GM20431 (cell line): Measurements from ENCODE around the gene PTGER2.

Experiments used
- in situ Hi-C: fragments of 300-500 bp; cut with MseI, MboI; formaldehyde crosslinking; loops from one replicate; pipeline ENCODE4 v1.15.0; 2020; ENCODE audit warnings: low sequenced_read_pairs; ENCODE audit not compliant: unreplicated experiment

Gene PTGER2

GRCh38 chr14:52303236-52303635 is 10.9 kb upstream of the PTGER2 start:
- in situ Hi-C loops: loop anchor here (25.0 kb wide), 1 partner anchor 159 kb away; no protein-coding TSS in a partner anchor

- in situ Hi-C loops: loop anchor here (25.0 kb wide), 1 partner anchor 158 kb away; no protein-coding TSS in a partner anchor
Measured at GRCh38 chr14:52304248-52304904, 9.7 kb upstream of the PTGER2 start.

- in situ Hi-C loops: loop anchor here (25.0 kb wide), 1 partner anchor 157 kb away; no protein-coding TSS in a partner anchor
Measured at GRCh38 chr14:52305014-52305413, 9.1 kb upstream of the PTGER2 start.

GRCh38 chr14:52307376-52307775 is 6.7 kb upstream of the PTGER2 start:
- in situ Hi-C loops: loop anchor here (25.0 kb wide), 1 partner anchor 155 kb away; no protein-coding TSS in a partner anchor

GRCh38 chr14:52307905-52308304 is 6.2 kb upstream of the PTGER2 start:
- in situ Hi-C loops: loop anchor here (25.0 kb wide), 1 partner anchor 154 kb away; no protein-coding TSS in a partner anchor

GRCh38 chr14:52310541-52310940 is 3.6 kb upstream of the PTGER2 start:
- in situ Hi-C loops: loop anchor here (25.0 kb wide), 1 partner anchor 152 kb away; no protein-coding TSS in a partner anchor

GRCh38 chr14:52312931-52313355 is 1.2 kb upstream of the PTGER2 start:
- in situ Hi-C loops: loop anchor here (25.0 kb wide), 1 partner anchor 149 kb away; no protein-coding TSS in a partner anchor

GRCh38 chr14:52313462-52313861 is 650 bp upstream of the PTGER2 start:
- in situ Hi-C loops: loop anchor here (25.0 kb wide), 1 partner anchor 149 kb away; no protein-coding TSS in a partner anchor

GRCh38 chr14:52314595-52315354 is 663 bp downstream of the PTGER2 start:
- in situ Hi-C loops: loop anchor here (25.0 kb wide), 1 partner anchor 148 kb away; no protein-coding TSS in a partner anchor

- in situ Hi-C loops: loop anchor here (25.0 kb wide), 1 partner anchor 147 kb away; no protein-coding TSS in a partner anchor
Measured at GRCh38 chr14:52315355-52315718, 1.2 kb downstream of the PTGER2 start.

- in situ Hi-C loops: loop anchor here (25.0 kb wide), 1 partner anchor 144 kb away; no protein-coding TSS in a partner anchor
Measured at GRCh38 chr14:52318062-52318461, 4.0 kb downstream of the PTGER2 start.

GRCh38 chr14:52318826-52319645 is 4.9 kb downstream of the PTGER2 start:
- in situ Hi-C loops: loop anchor here (25.0 kb wide), 1 partner anchor 143 kb away; no protein-coding TSS in a partner anchor

- in situ Hi-C loops: loop anchor here (25.0 kb wide), 1 partner anchor 142 kb away; no protein-coding TSS in a partner anchor
Measured at GRCh38 chr14:52319919-52320318, 5.8 kb downstream of the PTGER2 start.

GRCh38 chr14:52325126-52325525 is 11.0 kb downstream of the PTGER2 start:
- in situ Hi-C loops: no loop called here

GRCh38 chr14:52325630-52326029 is 11.5 kb downstream of the PTGER2 start:
- in situ Hi-C loops: no loop called here

GRCh38 chr14:52327374-52328226 is 13.5 kb downstream of the PTGER2 start:
- in situ Hi-C loops: no loop called here

GRCh38 chr14:52328276-52328675 is 14.2 kb downstream of the PTGER2 start:
- in situ Hi-C loops: no loop called here

- in situ Hi-C loops: no loop called here
Measured at GRCh38 chr14:52329678-52330369, 15.7 kb downstream of the PTGER2 start.
